Measurements from ENCODE around the gene PLEKHA8.

PLEKHA8 gene

DNA sequence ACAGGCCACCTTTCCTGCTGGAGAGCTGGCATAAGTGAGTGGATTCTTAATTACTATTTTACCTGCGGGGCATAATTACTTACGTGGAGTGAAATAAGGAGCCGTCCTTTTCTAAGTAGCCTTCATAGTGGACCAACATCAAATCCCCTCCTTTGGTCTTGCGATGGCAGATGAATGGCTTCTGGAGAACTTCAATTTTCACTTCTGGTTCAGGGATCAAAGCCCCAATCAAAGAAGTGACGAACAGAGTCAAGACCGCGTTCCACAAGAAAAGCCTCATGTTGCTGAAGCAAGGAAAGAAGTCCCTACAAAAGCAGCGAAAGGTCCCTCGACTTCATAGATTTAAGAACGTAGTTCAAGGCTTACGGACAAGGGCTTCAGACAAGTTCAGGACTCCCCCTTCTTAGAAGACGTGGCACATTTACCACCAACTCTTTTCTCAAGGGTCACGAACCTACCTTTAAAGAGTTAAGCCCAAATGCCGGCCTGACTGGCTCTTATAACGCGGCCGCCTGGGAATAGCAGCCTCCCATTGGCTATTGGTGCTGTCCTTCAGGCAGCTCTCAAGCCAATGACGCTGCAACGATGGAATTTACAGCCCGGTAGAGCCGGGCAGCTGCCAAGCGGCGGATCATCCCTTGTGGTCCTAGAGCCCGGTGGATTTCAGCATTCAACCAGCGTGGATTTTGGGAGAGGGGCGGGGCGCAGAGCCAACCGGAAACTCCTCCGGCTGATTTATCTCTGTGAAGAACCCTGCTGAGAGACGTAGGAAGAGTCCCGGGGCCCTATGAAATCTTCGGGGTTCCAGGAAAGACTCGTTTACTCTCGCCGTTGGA lies 1.8 kb upstream of the PLEKHA8 start, which contains the start of gene FKBP14:
FKBP14 (minus strand) TSS at position 474 of the 836 bp plus-strand sequence; CDS start at position 280, 194 bp downstream.
- peak; percentile 88 to 93 for DNase-seq

- no peak for DNase-seq
Observed at GRCh38 chr7:30027065-30027456, 1.2 kb upstream of the PLEKHA8 start.

GRCh38 chr7:30027740-30028215 lies 434 bp upstream of the PLEKHA8 start:
- DNase-seq = no peak

DNA sequence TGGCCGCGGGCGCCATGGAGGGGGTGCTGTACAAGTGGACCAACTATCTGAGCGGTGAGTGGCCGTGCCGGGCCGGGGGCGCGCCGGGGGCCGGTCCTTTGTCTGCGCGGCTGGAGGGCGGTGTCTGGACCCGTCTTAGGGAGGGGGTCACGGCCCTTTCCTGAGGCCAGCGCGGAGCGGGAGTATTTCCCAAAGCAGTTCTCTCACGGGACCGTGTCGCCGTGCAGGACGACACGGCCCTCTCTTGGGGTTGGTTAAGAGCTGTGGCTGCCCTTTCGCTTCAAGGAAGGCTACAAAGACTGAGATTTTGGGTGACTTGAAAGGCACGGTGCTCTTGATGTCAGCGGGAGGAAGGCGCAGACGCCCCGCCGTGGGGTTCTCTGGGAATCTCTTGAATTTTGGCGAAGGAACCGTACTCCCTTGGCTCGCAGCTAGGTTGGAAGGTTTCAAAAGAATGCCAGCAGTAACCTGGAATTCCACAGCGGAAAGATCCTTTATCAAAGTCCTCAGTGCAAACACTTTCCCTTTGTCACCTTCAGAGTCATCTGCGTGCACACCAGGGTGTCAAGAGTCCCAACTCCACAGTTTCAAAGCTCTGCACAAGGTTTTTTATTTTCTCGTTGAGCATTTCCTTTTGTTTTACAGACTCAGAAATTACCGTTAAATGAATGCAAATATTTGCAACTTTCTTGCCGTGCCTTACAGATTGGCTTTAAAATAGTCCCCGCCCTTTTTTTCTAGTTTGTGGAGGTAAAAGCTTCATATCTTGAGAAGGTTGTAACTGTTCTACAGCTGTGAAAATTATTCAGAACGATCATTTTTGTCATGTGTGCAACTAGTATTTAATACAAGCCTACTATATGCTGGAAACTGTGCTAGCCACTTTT lies 780 bp downstream of the PLEKHA8 start:
- DNase-seq = peak in 1 of 2 donors; percentile 31

- DNase-seq = peak in 1 of 2 donors; percentile 3
Observed at GRCh38 chr7:30029696-30030095, 1.5 kb downstream of the PLEKHA8 start.

DNA sequence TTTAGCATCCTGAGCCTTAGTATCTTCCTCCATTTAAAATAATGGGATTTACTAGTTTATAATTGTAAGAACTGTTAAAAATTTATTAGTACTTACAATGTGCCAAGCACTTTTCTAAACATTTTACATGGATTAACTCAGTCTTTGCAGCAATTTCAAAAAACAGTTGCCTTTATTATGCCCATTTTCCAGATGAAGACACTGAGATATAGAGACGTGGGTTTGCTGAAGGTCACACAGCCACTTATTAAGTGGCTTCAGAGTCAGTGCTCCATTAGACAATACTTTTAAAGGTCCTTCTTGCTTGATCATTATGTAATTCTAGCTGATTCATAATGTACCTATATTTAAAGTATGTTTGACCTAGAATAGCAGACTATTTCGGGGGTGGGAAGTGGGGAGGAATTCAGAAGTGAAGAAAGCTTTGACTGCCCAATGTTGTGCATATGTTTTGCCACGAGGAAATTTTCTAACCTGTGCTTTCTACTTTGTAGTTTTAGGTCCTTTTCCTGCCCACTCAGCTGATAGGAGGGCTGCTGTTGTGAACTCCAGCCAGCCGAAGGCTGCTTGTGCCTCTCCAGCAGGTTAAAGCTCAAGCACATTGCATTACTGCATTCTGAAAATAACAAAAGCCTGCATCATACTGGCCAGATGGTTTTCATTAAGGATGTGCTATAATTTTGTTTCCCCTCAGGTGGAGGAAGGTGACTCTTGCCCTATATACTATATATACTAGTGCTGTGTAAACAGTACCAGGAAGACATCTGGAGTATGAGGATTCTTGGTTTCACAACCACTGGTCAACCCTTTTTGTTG lies 4.3 kb downstream of the PLEKHA8 start:
- no peak for DNase-seq

GRCh38 chr7:30034501-30034900 lies 6.3 kb downstream of the PLEKHA8 start:
- DNase-seq = no peak

DNA sequence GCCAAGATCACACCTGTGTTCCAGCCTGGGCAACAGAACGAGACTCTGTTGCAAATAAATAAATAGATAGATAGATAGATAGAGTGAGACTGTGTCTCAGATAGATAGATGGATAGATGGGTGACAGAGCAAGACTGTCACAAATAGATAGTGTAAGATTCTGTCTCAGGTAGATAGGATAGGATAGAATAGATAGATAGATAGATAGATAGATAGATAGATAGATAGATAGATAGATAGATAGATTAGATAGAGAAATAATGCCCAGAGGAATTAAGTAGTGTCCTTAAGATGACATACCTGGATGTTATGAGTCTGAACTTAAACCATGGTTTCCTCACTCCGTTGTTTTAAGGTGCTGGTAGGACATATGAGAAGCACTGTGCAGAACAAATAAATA lies 8.0 kb downstream of the PLEKHA8 start:
- no peak for DNase-seq

DNA sequence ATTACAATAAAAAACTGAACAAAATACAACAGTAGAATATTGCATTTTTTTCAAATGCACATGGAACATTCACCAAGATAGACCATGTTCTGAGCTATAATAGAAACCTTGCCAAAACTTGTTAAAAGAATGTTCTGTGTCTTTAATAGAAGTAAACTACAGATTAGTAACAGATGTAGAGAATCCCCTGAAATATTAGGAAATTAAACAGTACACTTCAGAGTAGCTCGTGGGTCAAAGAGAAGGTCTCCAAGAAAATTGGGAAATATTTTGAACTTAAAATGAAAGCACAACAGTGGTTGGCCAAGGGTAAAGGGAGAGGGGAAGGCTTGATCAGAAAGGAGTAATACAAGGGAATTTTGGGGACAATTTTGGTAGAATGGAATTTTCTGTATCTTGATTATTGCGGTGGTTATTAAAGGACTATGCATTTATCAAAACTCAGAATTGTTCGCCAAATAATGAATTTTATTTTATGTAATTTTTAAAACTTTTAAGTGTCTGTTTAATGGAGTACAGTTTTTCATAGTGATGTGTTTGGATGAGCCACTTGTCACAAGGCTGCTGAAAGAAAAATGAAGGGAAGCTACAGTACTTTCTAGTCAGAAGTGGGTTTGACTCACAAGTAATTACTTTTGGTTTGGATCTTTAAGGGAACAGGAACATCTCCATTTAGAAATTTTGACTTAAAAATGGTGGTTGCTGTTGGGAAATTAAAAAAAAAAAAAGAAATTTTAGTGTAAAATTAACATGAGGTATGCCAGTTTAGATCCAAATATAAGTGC lies 10.2 kb downstream of the PLEKHA8 start:
- DNase-seq = no peak

GRCh38 chr7:30040938-30041337 lies 12.7 kb downstream of the PLEKHA8 start:
- no peak for DNase-seq

- DNase-seq = no peak
Observed at GRCh38 chr7:30041526-30042269, 13.5 kb downstream of the PLEKHA8 start.

- DNase-seq = no peak
Observed at GRCh38 chr7:30046127-30046770, 18.0 kb downstream of the PLEKHA8 start.

DNA sequence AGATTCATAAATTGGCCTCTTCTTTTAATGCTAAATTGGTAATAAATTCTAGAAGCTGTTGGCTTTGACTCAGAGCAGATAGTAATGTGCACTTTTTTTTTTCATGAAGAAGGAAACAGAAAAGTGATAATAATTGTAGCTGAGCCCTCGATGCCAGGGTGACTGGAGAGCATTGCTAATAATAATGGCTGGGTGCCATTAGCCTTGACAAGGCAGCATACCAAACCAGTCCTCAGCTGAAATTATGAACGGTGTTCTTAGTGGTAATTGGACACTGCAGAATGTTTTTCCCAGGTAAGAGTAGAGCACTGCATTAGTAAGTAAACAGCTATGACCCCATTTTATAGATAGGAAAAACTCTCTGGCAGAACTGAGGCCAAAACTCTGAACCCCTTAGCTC lies 18.9 kb downstream of the PLEKHA8 start:
- DNase-seq = no peak

DNA sequence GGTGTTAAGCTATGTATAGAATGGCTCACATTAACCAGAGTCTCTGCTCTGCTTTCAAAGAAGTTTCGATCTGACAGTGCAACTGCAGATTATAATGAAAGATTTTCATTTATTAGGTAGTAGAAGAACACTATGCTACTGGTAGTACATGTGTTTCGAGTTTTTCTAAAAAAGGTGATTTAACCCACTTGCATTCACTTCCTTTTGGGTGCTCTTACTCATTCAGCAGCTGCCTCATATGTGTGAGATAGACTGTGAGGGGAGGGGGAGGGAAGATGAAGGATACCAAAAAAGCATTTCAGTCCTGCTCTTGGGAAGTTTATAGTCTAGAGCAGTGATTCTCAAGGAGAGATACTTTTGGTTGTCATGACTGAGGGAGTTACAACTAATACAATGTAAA lies 20.4 kb downstream of the PLEKHA8 start:
- DNase-seq = no peak

DNA sequence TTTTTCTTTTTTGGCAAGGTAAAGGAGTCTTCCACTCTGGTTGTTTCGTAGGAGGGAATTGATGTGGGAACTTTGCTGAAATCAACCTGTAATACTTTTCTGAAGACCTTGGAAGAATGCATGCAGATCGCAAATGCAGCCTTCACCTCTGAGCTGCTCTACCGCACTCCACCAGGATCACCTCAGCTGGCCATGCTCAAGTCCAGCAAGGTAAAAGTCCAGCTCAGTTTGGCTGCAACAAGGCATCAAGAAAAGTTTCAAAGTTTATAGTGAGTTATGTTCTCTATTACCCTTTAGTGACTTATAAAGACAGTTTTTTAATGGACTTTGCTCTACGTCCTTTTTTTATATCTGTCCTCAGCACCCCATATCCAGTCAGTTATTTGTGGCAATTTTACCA lies 21.0 kb downstream of the PLEKHA8 start:
- no peak for DNase-seq

- no peak for DNase-seq
Observed at GRCh38 chr7:30053068-30053467, 24.9 kb downstream of the PLEKHA8 start.

DNA sequence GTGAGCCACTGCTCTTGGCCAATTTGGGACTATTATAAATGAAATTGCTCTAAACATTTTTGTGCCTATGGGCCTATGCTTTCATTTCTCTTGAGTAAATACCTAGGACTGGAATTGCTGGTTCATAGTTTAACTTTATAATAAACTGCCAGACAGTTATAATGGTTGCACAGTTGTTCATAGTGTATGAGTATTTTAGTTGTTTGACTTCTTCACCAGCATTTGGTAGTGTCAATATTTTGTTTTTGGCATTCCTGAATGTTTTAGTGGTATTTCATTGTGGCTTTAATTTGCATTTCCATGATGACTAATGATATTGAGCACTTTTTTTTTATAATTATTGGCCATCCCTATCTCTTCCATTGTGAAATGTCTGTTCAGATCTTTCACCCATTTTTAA lies 29.5 kb downstream of the PLEKHA8 start:
- no peak for DNase-seq

DNA sequence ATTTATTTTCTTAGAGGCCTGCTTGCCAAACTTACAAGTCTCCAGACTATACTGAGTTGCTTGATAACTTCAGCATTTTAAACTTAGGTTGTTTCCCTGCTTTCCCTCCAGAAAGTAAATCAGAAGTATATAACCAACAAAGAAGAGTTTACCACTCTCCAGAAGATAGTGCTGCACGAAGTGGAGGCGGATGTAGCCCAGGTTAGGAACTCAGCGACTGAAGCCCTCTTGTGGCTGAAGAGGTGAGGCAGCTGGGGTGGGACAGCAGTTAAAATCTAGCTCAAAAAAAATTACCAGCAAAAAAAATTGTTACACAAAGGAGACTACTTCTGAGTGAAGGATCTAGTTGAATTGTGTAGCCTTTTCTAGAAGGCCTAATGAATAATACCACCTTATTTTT lies 33.6 kb downstream of the PLEKHA8 start:
- DNase-seq = peak; percentile 28 to 32

DNA sequence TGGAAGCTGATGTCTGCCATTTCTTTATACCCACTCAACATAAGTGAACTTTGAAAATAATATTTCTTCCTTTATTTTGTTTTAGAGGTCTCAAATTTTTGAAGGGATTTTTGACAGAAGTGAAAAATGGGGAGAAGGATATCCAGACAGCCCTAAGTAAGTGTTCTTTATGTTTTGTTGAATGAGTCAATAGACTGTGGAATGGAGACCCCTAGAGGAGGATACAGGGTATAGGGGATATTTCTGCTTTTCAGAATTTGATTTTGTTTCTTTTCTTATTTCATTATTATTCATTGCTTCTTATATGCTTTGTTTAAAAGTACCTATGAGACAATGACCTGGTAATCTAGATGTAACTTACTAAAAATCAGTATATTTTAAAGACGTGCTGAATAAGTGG lies 34.4 kb downstream of the PLEKHA8 start:
- no peak for DNase-seq

DNA sequence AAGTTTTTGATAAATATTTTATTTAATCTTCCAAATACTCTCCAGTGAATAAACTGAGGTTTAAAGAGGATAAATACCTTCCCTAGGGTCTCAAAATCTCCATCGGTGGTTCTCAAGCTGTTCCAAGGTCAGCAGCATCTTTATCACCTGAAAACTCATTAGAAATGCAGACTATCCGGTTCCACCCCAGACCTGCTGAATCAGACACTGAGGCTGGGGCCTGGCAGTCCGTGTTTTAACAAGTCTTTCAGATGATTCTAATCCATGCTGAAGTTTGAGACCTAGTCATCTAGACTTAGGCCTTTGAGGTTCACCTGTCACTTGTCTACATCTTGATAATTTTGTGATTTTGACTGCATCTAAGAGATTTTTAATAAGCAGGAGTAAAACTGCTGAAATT lies 37.5 kb downstream of the PLEKHA8 start:
- DNase-seq = no peak

GRCh38 chr7:30066687-30067086 lies 38.5 kb downstream of the PLEKHA8 start:
- no peak for DNase-seq

Data from stimulated activated CD4-positive, alpha-beta T cell treated with anti-CD3 and anti-CD28 coated beads, Interleukin-2, amount 100 ng/mL, for 24 hours (primary cell).